K562 (cell line): ENCODE results near the gene UQCR11. TPM values are rescaled to one million over a fixed set of nuclear protein-coding genes. Genes with fewer than 3 reads are reported as not detected.

ENCODE experiments used
- ARID4B ChIP-seq: sonication (generic); formaldehyde crosslinking; IDR thresholded peaks from 2 replicates; pipeline ENCODE4 v1.8.0; 2022; ENCODE audit warnings: mild to moderate bottlenecking, missing genetic modification reagents
- CREM ChIP-seq: IDR thresholded peaks from 2 replicates; pipeline ENCODE4 v1.6.1; 2014; ENCODE audit warnings: antibody characterized with exemption, low read depth
- ETV6 ChIP-seq, 3 experiments: fragments of 150-350 bp in 1 of 3; sonication (generic) in 1 of 3; formaldehyde crosslinking in 1 of 3; IDR thresholded peaks; 2 replicates each; pipeline versions ENCODE4 v1.6.1 to v1.8.0; 2014 to 2022; ENCODE audit warnings: borderline replicate concordance in 2 of 3, low read depth in 2 of 3, antibody characterized with exemption in 1 of 3, low read length in 1 of 3, mild to moderate bottlenecking in 1 of 3, missing genetic modification reagents in 1 of 3
- FUS ChIP-seq: fragments of 200-400 bp; formaldehyde crosslinking; optimal IDR thresholded peaks from 2 replicates; pipeline ENCODE3; 2017; ENCODE audit warnings: low read depth, low read length
- KLF1 ChIP-seq: fragments of 450-650 bp; IDR thresholded peaks from 2 replicates; pipeline ENCODE4 v1.6.1; 2016; ENCODE audit warnings: missing genetic modification characterization, missing compliant biosample characterization
- MEF2D ChIP-seq: conservative IDR thresholded peaks from 2 replicates; pipeline ENCODE4 v1.6.1; 2016; ENCODE audit warnings: low read depth, missing genetic modification characterization, missing compliant biosample characterization
- SMAD1 ChIP-seq: fragments of 150-350 bp; IDR thresholded peaks from 2 replicates; pipeline ENCODE4 v1.6.1; 2014; ENCODE audit warnings: low read length, low read depth; ENCODE audit not compliant: partially characterized antibody
- ZNF551 ChIP-seq: fragments of 250-450 bp; sonication (Bioruptor Pico); IDR thresholded peaks from 2 replicates; pipeline ENCODE4 v1.5.0; 2021; ENCODE audit warnings: mild to moderate bottlenecking, moderate library complexity
- polyA plus RNA-seq, 8 experiments: library from polyadenylated mRNA; depleted of rRNA in 4 of 8; stranded (reverse) in 5 of 8; unstranded in 3 of 8; fragments of >200 nt; fragmentation: Nextera tagmentation in 2 of 8; fragmentation: Illumina TruSeq in 1 of 8; extraction: Ambion mirVana in 2 of 8; extraction: Trizol in 1 of 8; gene quantifications; 2 replicates each; pipeline versions ENCODE4 v1.2.1 to v1.2.3, GENCODE V29; 2011 to 2014; ENCODE audit warnings: inconsistent platforms in 1 of 8, missing spikeins in 1 of 8
- total RNA-seq, 7 experiments: library from RNA; depleted of rRNA in 6 of 7; stranded (reverse); fragments of >200 nt in 6 of 7; fragmentation: Illumina TruSeq in 2 of 7; extraction: Trizol in 2 of 7; gene quantifications; 2 replicates each; pipeline versions ENCODE4 v1.2.1 to v1.2.3, GENCODE V29; 2011 to 2021; ENCODE audit warnings: low replicate concordance in 1 of 7

Gene UQCR11
- total and polyA plus RNA-seq, 9 of the 15 experiments (the other 6 are each of a cell fraction or from before 2014, with no cell fraction given), result 57.6 to 394 (median 259) TPM

- no peak for TF ChIP-seq FUS
- TF ChIP-seq KLF1 (tag), result no peak
- TF ChIP-seq CREM, result no peak; the same call in 1 of the 2 replicates
- TF ChIP-seq SMAD1, result no peak
- TF ChIP-seq MEF2D (tag), result no peak
- no peak for TF ChIP-seq ARID4B (CRISPR knock-in tag)
- TF ChIP-seq ZNF551 (CRISPR knock-in tag), result no peak
- no peak for TF ChIP-seq ETV6 (IDR thresholded peaks at IDR 0.05; ENCODE audit: borderline replicate concordance in 1 of 2, low read depth in 2 of 2, low read length in 1 of 2)
- TF ChIP-seq ETV6 (CRISPR knock-in tag; IDR thresholded peaks at IDR 0.05; ENCODE audit: borderline replicate concordance), result no peak
Measured at GRCh38 chr19:1606138-1606651, 933 bp upstream of the UQCR11 start (continued).
